Subcutaneous adipose tissue (tissue), 4 donors: ENCODE measurements around the gene FUCA1. TPM values are rescaled to one million over a fixed set of nuclear protein-coding genes. Genes with fewer than 3 reads are reported as not detected.

ENCODE experiments used
- CTCF ChIP-seq: fragments of 450-650 bp; IDR thresholded peaks from one replicate; pipeline ENCODE4 v1.5.1; 2016; ENCODE audit warnings: low read depth, mild to moderate bottlenecking, control low read depth, antibody characterized with exemption, moderate library complexity
- total RNA-seq, 4 donors: library from RNA; depleted of rRNA; stranded (reverse); fragments of >200 nt; gene quantifications; one replicate each; pipeline ENCODE4 v1.1.0, GENCODE V29; 2016

FUCA1 gene
- total RNA-seq, 4 donors from 2014 or later: 30.0 to 121 (median 38.6) TPM

GRCh38 chr1:23845163-23845562, 22.9 kb downstream of the FUCA1 start:
- no peak for TF ChIP-seq CTCF

- no peak for TF ChIP-seq CTCF
Measured at GRCh38 chr1:23843644-23844043, 24.4 kb downstream of the FUCA1 start.

DNA sequence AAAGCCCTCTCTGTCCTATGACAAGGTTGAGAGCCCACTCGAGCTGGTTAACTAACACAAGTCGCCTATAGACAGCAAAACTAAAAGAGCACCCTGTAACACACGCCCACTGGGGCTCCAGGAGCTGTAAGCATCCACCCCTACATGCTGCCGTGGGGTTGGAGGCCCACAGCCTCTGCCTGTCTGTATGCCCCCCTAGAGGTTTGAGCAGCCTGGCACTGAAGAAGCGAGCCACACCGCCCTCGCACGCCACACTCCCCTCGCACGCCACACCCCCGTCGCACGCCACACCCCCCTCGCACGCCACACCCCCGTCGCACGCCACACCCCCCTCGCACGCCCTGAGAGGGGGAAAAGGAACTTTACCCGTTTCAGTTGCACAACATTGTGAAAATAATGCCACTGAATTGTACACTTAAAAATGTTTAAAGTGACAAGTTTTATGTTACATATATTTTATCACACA, 29.7 kb downstream of the FUCA1 start:
- no peak for TF ChIP-seq CTCF

- TF ChIP-seq CTCF: no peak
Measured at GRCh38 chr1:23837908-23838307, 30.2 kb downstream of the FUCA1 start.

DNA sequence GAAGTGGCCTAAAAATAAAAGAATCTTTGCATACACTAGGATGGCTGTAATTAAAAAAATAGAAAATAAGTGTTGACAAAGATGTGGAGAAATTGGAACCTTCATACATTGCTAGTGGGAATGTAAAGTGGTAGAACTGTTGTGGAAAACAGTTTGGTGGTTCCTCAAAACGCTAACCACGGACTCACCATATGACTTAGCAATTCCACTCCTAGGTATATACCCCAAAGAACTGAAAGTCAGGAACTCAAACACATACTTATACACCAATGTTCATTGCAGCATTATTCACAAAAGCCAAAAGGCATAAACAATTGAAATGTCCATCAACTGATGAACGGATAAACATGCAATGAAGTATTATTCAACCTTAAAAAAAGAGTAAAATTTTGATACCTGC, 32.1 kb downstream of the FUCA1 start:
- no peak for TF ChIP-seq CTCF

DNA sequence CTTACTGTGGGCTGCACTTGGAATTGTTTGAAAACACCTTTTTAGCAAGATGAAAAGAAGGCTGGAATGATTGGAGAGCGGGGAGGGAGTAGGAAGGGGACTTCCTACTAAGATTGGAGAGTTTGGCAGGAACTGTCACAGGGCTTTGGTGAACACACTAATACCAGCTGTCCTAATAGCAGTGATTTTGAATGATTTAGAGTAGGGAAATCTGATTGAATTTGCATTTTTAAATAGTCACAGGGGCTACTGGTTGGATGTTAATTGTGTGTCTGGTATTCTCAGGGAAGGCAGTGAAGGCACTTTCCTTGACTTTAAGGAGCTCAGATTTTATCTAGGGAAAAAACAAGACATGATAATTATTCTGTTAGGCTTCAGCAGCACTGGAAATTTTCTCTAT, 40.4 kb downstream of the FUCA1 start:
- TF ChIP-seq CTCF: no peak

- no peak for TF ChIP-seq CTCF
Measured at GRCh38 chr1:23825762-23826522, 42.1 kb downstream of the FUCA1 start.
